Esophagus muscularis mucosa (tissue), 4 donors: ENCODE results near the gene MCHR2.

ENCODE experiments used
- CTCF ChIP-seq, 3 experiments: fragments of 200-600 bp in 2 of 3; fragments of 450-650 bp in 1 of 3; sonication (generic) in 2 of 3; IDR thresholded peaks; one replicate each; pipeline ENCODE4 v1.5.1; 2017 to 2019; ENCODE audit warnings: antibody characterized with exemption in 3 of 3, mild to moderate bottlenecking in 2 of 3, moderate library complexity in 1 of 3
- EP300 ChIP-seq: sonication (generic); formaldehyde crosslinking; IDR thresholded peaks from one replicate; pipeline ENCODE4 v1.6.1; 2017; ENCODE audit warnings: antibody characterized with exemption
- POLR2A ChIP-seq: fragments of 450-650 bp; IDR thresholded peaks from one replicate; pipeline ENCODE4 v1.6.1; 2017; ENCODE audit warnings: antibody characterized with exemption, moderate library complexity, mild to moderate bottlenecking, low read depth

- TF ChIP-seq CTCF (IDR thresholded peaks at IDR 0.05), result no peak
- no peak for TF ChIP-seq EP300
- no peak for TF ChIP-seq POLR2A
These were observed 60.9 kb downstream of the MCHR2 start for GRCh38 chr6:99933129-99933528.
